ENCODE data around the gene INPPL1.

GRCh38 chr11:72278905-72279304 lies 54.3 kb downstream of the INPPL1 start:
- TF ChIP-seq POLR2AphosphoS5 (IDR thresholded peaks at IDR 0.05) (no peak), CTCF (IDR thresholded peaks at IDR 0.05 in 8 of 11, conservative IDR thresholded peaks at IDR 0.05 in 3 of 11) (no peak), POLR2A (IDR thresholded peaks at IDR 0.05) (no peak)
